D721Med (cell line): Measurements from ENCODE around the gene MOK.

Source experiments
- DNase-seq: peaks from one replicate; pipeline ENCODE4 v3.0.0; 2011; ENCODE audit warnings: low spot score; ENCODE audit not compliant: insufficient read length
- FAIRE-seq: peaks from 2 replicates; lab custom pipeline; 2011; peaks lifted over from hg19 to GRCh38; lab: Jason Lieb, UNC
- CTCF ChIP-seq: IDR thresholded peaks from 2 replicates; pipeline ENCODE4 v1.5.1; 2012; ENCODE audit warnings: mild to moderate bottlenecking, control low read depth; ENCODE audit not compliant: insufficient read depth; ENCODE audit errors: missing control alignments

MOK gene

GRCh38 chr14:102210421-102211042 lies 94.4 kb downstream of the MOK start:
- TF ChIP-seq CTCF, result no peak
- FAIRE-seq (no peak), DNase-seq (no peak)

- TF ChIP-seq CTCF, result peak; percentile 24
- FAIRE-seq (no peak), DNase-seq (no peak)
Measured at GRCh38 chr14:102209224-102209966, 95.6 kb downstream of the MOK start.

- FAIRE-seq, result no peak
- DNase-seq, result no peak
- no peak for TF ChIP-seq CTCF
Measured at GRCh38 chr14:102208741-102209140, 96.2 kb downstream of the MOK start.

- no peak for TF ChIP-seq CTCF
- no peak for DNase-seq
- no peak for FAIRE-seq
Measured at GRCh38 chr14:102207831-102208365, 97.1 kb downstream of the MOK start.

- no peak for DNase-seq
- no peak for FAIRE-seq
- TF ChIP-seq CTCF, result peak; percentile 6
Measured at GRCh38 chr14:102206918-102207317, 98.0 kb downstream of the MOK start.

- no peak for TF ChIP-seq CTCF
- FAIRE-seq (no peak), DNase-seq (no peak)
Measured at GRCh38 chr14:102205560-102205959, 99.4 kb downstream of the MOK start.

GRCh38 chr14:102203382-102203781 lies 101.6 kb downstream of the MOK start:
- TF ChIP-seq CTCF, result no peak
- DNase-seq, result no peak
- no peak for FAIRE-seq
